Stimulated activated CD8-positive, alpha-beta memory T cell treated with anti-CD3 and anti-CD28 coated beads, Interleukin-4, amount 100 ng/mL, for 24 hours (primary cell): ENCODE data around the gene FOSB.
"Not testable (repeated sequence)": the region's sequence is repeated elsewhere in the genome, so short reads cannot be mapped to it uniquely, and the experiment has no call there.

ENCODE experiments used
- DNase-seq: peaks from one replicate; pipeline ENCODE4 v3.0.0-alpha.2; 2020; ENCODE audit warnings: low read depth

FOSB gene

DNA sequence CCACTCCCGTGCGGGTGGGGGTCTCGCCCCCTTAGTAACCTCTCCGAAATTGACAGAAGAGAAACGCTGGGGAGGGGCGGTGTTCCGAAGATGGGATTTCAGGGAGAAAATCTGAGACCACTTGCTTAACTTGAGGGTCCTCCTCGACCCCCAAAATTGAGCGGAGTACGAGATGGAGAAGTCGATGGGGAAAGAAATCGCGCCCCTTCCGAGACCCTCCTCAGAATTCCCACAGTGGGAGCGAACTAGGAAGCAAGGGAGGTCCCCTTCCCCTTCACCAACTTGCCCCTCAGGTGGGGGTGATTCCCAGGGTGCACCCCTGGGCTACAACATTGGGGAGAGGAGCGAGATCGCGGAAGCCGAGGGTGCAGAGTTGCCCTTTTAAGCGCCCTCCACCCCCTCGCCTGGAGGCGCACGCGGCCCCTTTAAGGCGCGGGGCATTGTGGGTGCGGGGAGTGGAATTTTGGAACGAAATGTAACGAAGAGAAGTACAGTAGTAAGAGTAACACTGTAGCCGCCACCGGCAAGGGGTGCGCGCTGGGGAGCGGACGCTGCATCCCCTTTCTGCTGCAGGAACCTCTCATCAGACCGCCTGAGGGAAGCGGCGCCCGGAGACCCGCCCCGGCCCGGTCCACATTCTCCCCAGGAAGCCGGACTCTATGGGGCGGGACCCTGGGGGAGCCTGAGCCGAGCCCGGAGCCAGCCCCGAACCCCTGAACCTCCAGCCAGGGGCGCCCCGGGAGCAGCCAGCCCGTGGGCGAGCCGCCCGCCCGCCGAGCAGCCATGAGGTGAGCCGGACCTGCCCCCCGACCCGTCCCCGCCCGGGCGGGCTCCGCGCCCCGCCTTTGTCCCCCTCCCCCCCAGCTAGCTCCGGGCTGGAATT is 39.4 kb downstream of the FOSB start, which contains the start of gene VASP:
Gene VASP (plus strand): TSS at position 491 of the 883 bp plus-strand sequence. CDS start 293 bp downstream, at position 784.
- peak; percentile 90 for DNase-seq

DNA sequence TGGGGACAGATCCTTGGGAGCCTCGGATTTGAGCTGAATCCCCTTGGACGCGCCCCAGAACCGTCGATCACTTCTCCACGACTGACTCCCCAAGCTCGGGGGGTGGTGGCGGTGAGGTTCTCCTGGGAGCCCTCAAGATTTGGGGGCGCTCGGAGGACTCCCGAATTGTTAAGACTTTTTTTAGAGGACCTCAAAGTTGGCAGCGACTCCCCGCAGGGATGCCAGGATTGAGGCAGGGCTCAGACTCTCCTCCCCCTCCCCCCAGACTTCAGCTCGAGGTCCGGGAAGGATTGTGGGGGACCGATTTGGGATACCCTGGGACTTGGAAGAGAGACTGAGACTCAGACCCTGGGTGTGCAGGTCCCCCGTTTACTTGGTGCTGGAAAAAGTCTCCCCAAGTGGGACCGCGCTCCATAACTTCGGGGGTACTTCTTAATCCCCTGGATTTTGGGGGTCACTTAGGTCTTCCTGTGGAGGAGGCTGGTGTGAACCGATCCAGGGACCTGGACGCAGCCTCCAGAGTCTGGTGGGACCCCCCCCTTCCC is 40.1 kb downstream of the FOSB start:
- no peak for DNase-seq

DNA sequence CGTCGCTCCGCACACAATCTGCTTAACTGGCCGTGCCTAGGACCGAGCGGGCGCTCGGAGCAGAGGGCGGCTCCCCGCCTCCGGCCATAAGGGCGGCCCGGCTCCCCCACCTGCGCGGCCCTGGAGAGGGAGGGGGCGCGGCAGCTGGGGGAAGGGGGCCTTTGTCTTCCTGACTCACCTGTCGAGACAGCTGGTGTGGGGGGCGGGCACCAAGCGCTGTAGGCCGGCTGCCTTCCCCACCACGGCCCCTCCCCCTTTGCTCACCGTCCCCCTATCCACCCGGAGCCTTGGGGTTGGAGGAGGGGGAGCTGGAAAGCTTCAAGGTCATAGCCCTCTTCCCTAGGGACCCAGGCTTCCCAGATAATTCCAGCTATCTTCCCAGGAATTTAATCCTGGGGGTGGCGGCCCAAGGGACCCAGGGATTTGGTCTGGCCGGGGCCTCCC is 40.6 kb downstream of the FOSB start:
- DNase-seq, result no peak

- no peak for DNase-seq
These were observed 41.3 kb downstream of the FOSB start for GRCh38 chr19:45508861-45509691.

DNA sequence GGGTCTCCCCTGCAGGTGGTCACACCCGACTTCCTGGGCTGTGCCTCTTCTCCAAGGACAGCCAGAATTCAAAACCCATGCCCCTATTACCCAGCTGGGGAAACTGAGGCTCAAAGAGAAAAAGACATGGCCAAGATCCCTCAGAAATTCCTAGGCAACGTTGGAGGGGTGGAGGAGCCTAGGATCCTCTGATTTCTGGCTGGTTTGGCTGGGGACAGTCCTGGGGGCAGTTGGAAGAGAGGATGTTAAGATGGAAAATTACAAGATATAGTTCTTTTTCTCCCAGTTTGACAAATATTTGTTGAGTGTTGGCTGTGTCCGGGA is 41.9 kb downstream of the FOSB start:
- DNase-seq, result no peak

GRCh38 chr19:45510352-45510751 is 42.6 kb downstream of the FOSB start:
- not testable (repeated sequence) for DNase-seq

- no peak for DNase-seq
These were observed 43.3 kb downstream of the FOSB start for GRCh38 chr19:45511074-45511473.

DNA sequence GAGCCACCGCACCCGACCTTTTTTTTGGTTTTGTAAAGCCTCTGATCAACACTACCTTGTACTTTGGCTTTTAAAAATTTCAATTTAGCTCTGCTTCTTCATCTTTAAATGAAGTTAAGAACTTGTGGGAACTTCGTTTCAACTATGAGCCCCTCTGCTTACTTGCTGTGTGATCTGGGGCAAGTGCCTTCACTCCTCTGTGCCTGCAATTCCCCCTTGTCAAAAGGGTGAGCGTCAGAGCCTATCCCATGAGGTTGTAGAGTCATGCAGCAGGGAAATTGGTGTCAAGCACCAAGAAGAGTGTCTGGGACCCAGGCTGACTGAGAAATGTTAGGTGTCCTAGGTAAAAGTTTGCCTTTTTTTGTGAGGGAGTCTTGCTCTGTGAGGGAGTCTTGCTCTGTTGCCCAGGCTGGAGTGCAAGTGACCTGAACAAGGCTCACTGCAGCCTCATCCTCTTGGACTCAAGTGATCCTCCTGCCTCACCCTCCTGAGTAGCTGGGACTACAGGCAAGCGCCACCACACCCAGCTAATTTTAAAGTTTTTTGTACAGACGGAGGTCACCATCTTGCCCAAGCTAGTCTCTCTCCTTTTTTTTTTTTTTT is 45.2 kb downstream of the FOSB start:
- DNase-seq, result no peak

DNA sequence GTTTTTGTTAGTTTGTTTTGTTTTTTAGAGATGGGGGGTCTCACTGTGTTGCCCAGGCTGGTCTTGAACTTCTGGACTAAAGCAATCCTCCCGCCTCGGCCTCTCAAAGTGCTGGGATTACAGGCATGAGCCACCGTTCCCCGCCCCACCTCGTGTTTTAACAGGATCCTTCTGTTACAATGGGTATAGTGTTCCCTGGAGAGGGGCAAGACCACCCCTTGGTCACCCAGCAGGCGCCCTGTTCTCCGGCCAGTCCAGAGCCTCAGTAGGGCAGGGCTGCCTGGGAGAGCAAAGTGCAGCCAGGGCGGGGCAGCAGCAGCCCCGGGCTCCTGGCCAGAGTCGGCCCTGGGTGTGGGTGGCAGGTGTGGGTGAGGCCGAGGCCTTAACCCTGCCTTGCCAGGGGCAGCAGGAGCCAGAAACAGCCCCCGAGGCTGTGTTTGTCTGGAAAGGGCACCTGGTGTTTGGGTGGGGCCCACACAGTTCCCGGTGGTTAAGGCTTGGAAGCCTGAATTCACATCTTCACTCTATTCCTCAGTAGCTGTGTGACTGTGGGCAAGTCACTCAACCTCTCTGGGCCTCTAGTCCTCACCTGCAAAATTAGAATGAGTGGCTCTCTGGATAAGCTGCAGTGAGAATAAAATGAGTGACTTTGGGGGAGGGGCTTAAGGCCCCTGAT is 46.7 kb downstream of the FOSB start:
- DNase-seq, result no peak

GRCh38 chr19:45515081-45515624 is 47.4 kb downstream of the FOSB start:
- DNase-seq, result no peak

DNA sequence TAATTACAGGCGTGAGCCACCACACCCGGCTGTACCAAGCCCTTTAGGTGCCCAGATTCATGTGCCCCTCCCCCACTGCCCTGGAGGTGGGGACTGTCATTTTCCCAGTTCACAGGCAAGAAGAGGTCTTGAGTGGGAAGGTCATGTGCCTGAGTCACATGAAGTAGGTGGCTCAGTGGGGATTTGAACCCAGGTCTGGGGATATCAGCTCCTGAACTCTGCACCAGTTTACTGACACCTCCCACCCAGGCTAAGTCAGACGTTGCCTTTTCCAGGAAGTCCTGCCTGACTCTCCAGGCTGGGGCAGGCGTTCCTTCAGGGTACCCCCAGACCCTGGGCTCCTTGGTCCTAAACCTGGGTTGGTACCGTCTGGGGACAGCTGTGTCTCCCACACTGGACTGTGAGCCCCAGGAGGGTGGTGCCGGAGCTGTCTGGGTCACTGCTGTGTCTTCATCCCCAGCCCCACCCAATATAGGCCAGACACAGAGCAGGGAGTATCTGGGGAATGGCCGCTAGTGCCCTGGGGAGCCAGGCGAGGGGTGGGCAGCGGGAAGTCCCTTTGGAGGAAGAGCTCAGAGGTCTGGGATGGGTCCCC is 48.1 kb downstream of the FOSB start:
- no peak for DNase-seq

GRCh38 chr19:45517238-45517637 is 49.4 kb downstream of the FOSB start:
- no peak for DNase-seq

GRCh38 chr19:45517641-45518468 is 50.1 kb downstream of the FOSB start:
- no peak for DNase-seq

- no peak for DNase-seq
These were observed 50.7 kb downstream of the FOSB start for GRCh38 chr19:45518469-45518826.

GRCh38 chr19:45522010-45522941 is 54.5 kb downstream of the FOSB start:
- DNase-seq, result no peak

DNA sequence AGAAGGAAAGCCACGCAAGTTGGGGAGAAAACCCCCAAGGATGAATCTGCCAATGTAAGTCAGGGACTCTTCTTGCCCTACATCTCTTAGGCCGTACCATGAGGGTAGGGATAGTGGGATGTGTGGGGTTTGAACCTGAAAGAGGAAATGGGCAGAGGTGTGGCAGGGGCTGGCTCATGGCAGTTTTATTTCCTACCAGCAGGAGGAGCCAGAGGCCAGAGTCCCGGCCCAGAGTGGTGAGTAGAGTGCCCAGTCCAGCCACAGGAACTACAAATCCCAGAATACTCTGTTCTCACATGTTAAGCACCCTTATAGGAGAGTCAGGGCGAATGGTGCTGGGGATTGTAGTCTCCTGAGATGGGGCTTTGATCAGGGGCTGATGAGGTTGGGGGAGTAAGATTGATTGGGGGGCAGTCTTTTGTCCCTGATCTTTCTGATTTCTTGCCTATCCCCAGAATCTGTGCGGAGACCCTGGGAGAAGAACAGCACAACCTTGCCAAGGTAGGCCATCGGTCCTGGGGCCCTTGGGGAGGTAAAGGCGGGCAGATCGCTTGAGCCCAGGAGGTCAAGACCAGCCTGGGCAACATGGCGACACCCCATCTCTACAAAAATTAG is 56.0 kb downstream of the FOSB start:
- DNase-seq, result peak; percentile 52

DNA sequence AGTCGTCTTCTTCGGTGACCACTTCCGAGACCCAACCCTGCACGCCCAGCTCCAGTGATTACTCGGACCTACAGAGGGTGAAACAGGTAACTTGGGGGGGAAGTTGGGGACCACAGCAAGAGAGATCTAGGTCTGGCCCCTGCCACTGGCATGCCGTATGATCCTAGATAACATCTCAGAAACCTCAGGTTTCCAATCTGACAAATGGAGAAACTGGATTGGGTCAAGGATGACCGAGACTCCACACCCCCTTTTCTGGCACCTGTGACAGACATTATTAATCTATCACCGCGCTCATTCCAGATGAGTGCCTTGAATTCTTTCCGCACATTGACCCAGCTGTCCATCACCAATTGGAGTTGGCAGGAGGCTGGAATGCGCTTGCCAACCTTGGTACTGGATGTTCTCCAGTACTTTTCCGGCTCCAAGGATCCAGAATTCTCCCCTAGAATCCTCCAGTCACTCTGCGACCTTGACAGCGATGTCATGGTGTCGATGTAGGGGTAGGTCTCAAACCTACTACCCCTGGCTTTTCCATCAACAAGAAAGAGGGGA is 56.9 kb downstream of the FOSB start:
- no peak for DNase-seq
